PC-9 (cell line): Measurements from ENCODE around the gene BFSP1. TPM values are rescaled to one million over a fixed set of nuclear protein-coding genes. Genes with fewer than 3 reads are reported as not detected.

Experiments
- BruUV-seq: library from RNA; stranded (reverse); fragments of 400-500 nt; replicated peaks from 2 replicates; lab custom pipeline; 2021; lab: Mats Ljungman, UMichigan
- CTCF ChIA-PET: fragments of 300-600 bp; sonication (Branson Sonifier 250); formaldehyde crosslinking; loops from one replicate; lab custom pipeline; 2022; ENCODE audit warnings: antibody characterized with exemption; lab: Charles Lee
- POLR2A ChIA-PET: fragments of 300-600 bp; sonication (Branson Sonifier 250); formaldehyde crosslinking; loops from one replicate; lab custom pipeline; 2022; ENCODE audit warnings: antibody characterized with exemption; ENCODE audit not compliant: unreplicated experiment; lab: Charles Lee
- DNase-seq, 2 experiments: peaks; one replicate each; pipeline versions ENCODE4 v3.0.0 to v3.0.0-alpha.2; 2015 to 2022; ENCODE audit warnings: mixed read lengths in 1 of 2
- H2AFZ ChIP-seq: fragments of 200-600 bp; sonication (generic); 2 replicates; pipeline ENCODE4 v1.8.1; 2017; ENCODE audit warnings: antibody characterized with exemption
- H3F3A ChIP-seq: fragments of 200-600 bp; sonication (generic); 2 replicates; pipeline ENCODE4 v1.8.1; 2017; ENCODE audit warnings: antibody characterized with exemption, mild to moderate bottlenecking, low read depth; ENCODE audit not compliant: insufficient read depth
- H3K27ac ChIP-seq: fragments of 200-600 bp; sonication (generic); 2 replicates; pipeline ENCODE4 v1.6.1; 2016; ENCODE audit warnings: mixed run types
- H3K27me3 ChIP-seq: fragments of 200-600 bp; sonication (generic); 2 replicates; pipeline ENCODE4 v1.6.1; 2016; ENCODE audit warnings: low read depth, mixed run types; ENCODE audit not compliant: insufficient read depth
- H3K36me3 ChIP-seq: fragments of 200-600 bp; sonication (generic); 2 replicates; pipeline ENCODE4 v1.6.1; 2016; ENCODE audit warnings: low read depth, mixed run types
- H3K4me1 ChIP-seq: fragments of 200-600 bp; sonication (generic); replicated peaks from 2 replicates; pipeline ENCODE4 v1.6.1; 2016; ENCODE audit warnings: mixed run types; ENCODE audit not compliant: insufficient read depth
- H3K4me2 ChIP-seq: fragments of 200-600 bp; sonication (generic); 2 replicates; pipeline ENCODE4 v1.6.1; 2017; ENCODE audit warnings: mixed run types
- H3K4me3 ChIP-seq: fragments of 200-600 bp; sonication (generic); 2 replicates; pipeline ENCODE4 v1.6.1; 2016; ENCODE audit warnings: mixed run types
- H3K79me2 ChIP-seq: fragments of 200-600 bp; sonication (generic); 2 replicates; pipeline ENCODE4 v1.6.1; 2017; ENCODE audit warnings: low read depth, mixed run types
- H3K9me2 ChIP-seq: fragments of 200-600 bp; sonication (generic); 2 replicates; pipeline ENCODE4 v1.8.1; 2017; ENCODE audit warnings: mild to moderate bottlenecking; ENCODE audit not compliant: insufficient read depth
- H3K9me3 ChIP-seq: fragments of 200-600 bp; sonication (generic); 2 replicates; pipeline ENCODE4 v1.8.1; 2016; ENCODE audit warnings: low read depth; ENCODE audit not compliant: insufficient read depth
- H4K20me1 ChIP-seq: fragments of 200-600 bp; sonication (generic); 2 replicates; pipeline ENCODE4 v1.8.1; 2017; ENCODE audit not compliant: insufficient read depth
- EZH2 ChIP-seq: fragments of 200-600 bp; sonication (generic); IDR thresholded peaks from 2 replicates; pipeline ENCODE4 v1.8.0; 2017; ENCODE audit warnings: antibody characterized with exemption, low read depth
- intact Hi-C: fragments of 100-400 bp; cut with micrococcal nuclease; formaldehyde crosslinking; loops from one replicate; pipeline ENCODE4 v1.10.0; 2022; ENCODE audit not compliant: unreplicated experiment
- total RNA-seq: library from RNA; stranded (reverse); gene quantifications from 2 replicates; pipeline ENCODE4 v1.2.3, GENCODE V29; 2021
- TF ChIP-seq, protein P1 (sequence below): fragments of 200-600 bp; sonication (generic); conservative IDR thresholded peaks from 2 replicates; pipeline ENCODE4 v1.6.1; 2017; ENCODE audit warnings: mixed run types, antibody characterized with exemption, mild to moderate bottlenecking, moderate library complexity

Gene BFSP1
- total RNA-seq, 1 experiment from 2014 or later, result 13.8 TPM

DNA sequence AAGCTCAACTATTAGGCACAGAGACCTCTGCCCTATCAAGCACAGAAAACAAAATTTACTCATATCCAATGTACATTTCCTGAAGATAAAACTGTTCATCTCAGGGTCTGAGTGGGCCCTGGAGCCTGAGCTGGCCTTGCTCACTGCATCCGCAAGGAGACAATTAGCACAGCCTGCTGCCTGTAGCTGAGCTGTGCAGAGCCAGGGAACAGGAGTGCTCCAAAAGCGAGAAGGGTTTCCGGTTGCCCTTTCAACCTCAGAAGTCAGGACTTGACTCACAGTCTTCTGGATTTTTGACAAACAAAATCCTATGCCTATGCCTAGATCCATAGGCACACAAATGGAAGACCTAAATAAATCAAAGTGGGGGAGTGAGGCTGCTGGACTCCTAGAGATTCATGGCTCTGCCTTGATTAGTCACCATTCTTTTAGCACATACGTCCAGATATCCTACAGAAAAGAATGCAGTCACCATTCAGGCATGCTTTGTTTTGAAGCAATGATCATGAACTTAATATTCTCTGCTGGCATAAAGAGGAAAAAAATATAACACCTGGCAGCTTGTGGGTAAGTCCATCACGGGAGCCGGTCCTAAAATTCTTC, 73.5 kb downstream of the BFSP1 start:
- H3K4me2 ChIP-seq, result no peak overlapping the region
- H3K36me3 ChIP-seq, result no peaks in the 10 kb centered on the region
- no peaks in the 10 kb centered on the region for H3K9me2 ChIP-seq
- peaks cover 68% of the 10 kb centered on the region for H3K27me3 ChIP-seq
- BruUV-seq, result no TSS peak
- TF ChIP-seq, protein P1, sequence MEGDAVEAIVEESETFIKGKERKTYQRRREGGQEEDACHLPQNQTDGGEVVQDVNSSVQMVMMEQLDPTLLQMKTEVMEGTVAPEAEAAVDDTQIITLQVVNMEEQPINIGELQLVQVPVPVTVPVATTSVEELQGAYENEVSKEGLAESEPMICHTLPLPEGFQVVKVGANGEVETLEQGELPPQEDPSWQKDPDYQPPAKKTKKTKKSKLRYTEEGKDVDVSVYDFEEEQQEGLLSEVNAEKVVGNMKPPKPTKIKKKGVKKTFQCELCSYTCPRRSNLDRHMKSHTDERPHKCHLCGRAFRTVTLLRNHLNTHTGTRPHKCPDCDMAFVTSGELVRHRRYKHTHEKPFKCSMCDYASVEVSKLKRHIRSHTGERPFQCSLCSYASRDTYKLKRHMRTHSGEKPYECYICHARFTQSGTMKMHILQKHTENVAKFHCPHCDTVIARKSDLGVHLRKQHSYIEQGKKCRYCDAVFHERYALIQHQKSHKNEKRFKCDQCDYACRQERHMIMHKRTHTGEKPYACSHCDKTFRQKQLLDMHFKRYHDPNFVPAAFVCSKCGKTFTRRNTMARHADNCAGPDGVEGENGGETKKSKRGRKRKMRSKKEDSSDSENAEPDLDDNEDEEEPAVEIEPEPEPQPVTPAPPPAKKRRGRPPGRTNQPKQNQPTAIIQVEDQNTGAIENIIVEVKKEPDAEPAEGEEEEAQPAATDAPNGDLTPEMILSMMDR, result no peak
- TF ChIP-seq EZH2, result no peak
- ChIA-PET CTCF (no interaction called here), POLR2A (no interaction called here)
- no peaks in the 10 kb centered on the region for H4K20me1 ChIP-seq
- no peaks in the 10 kb centered on the region for H3F3A ChIP-seq
- no peak overlapping the region for H3K4me3 ChIP-seq
- no peaks in the 10 kb centered on the region for H3K4me1 ChIP-seq
- intact Hi-C loops, result no loop called here
- DNase-seq, result no peak
- H3K79me2 ChIP-seq, result no peaks in the 10 kb centered on the region
- H3K9me3 ChIP-seq, result no peaks in the 10 kb centered on the region
- no peak overlapping the region for H2AFZ ChIP-seq
- H3K27ac ChIP-seq, result no peak overlapping the region

DNA sequence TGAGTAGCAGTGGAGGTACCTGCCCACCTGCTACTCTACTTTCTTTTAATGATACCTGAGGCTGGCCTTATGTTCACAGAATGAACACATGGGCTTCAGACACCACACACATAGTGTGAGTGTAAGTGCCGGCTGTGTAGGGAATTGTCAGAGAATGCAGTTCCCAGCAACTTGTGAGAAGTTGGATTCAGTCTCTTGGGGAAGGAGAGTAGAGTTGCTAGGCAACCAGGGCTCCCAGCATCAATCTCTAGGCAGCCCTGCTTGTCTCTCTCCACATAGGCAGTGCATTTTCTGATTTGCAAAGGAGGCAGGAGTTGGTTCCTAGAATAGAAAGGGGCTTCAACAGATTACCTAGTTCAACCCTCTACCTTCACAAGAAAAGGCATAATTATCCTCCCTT, 74.1 kb downstream of the BFSP1 start:
- no peak overlapping the region for H3K4me2 ChIP-seq
- BruUV-seq, result no TSS peak
- ChIA-PET CTCF (no interaction called here), POLR2A (no interaction called here)
- no peaks in the 10 kb centered on the region for H3K9me3 ChIP-seq
- H3K4me1 ChIP-seq, result no peaks in the 10 kb centered on the region
- H3K27ac ChIP-seq, result no peak overlapping the region
- H3F3A ChIP-seq, result no peaks in the 10 kb centered on the region
- H3K79me2 ChIP-seq, result no peaks in the 10 kb centered on the region
- no peaks in the 10 kb centered on the region for H3K9me2 ChIP-seq
- DNase-seq, result no peak
- no peak for TF ChIP-seq EZH2
- TF ChIP-seq, protein P1, result no peak
- H3K4me3 ChIP-seq, result no peak overlapping the region
- peaks cover 70% of the 10 kb centered on the region for H3K27me3 ChIP-seq
- H4K20me1 ChIP-seq, result no peaks in the 10 kb centered on the region
- no peak overlapping the region for H2AFZ ChIP-seq
- no peaks in the 10 kb centered on the region for H3K36me3 ChIP-seq
- intact Hi-C loops, result no loop called here

DNA sequence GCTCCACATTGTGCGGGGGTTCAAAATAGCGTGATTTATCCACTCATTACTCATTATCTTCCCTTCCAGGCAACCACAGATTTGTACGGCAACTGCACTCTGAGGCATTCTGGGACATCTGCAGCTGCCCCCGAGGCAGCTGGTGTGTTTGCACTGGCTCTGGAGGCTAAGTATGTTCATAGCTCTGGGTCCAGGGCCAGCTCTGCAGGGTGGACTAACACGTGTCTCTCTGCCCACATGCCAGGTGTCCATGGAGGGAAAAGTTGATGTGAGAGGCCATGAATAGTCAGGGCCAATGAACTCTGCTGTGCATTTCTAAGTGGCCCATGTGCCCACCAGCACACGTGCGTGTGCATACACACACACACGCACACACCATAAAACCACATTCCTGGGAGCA, 74.9 kb downstream of the BFSP1 start:
- Histone ChIP-seq H4K20me1 (no peaks in the 10 kb centered on the region), H3K4me3 (no peak overlapping the region), H3K9me3 (no peaks in the 10 kb centered on the region), H3K4me2 (no peak overlapping the region), H3K9me2 (no peaks in the 10 kb centered on the region), H3K79me2 (no peaks in the 10 kb centered on the region), H3K27ac (no peak overlapping the region), H2AFZ (no peak overlapping the region), H3K36me3 (no peaks in the 10 kb centered on the region), H3K27me3 (peaks cover 70% of the 10 kb centered on the region), H3K4me1 (no peaks in the 10 kb centered on the region), H3F3A (no peaks in the 10 kb centered on the region)
- ChIA-PET CTCF (no interaction called here), POLR2A (no interaction called here)
- intact Hi-C loops, result no loop called here
- no peak for DNase-seq
- TF ChIP-seq, protein P1, result no peak
- no peak for TF ChIP-seq EZH2
- BruUV-seq, result no TSS peak
